ENCODE results near the gene S100A6. TPM values are rescaled to one million over a fixed set of nuclear protein-coding genes. Genes with fewer than 3 reads are reported as not detected.

Gene S100A6
- total RNA-seq, 4 donors from 2014 or later, result 595 to 840 (median 634) TPM

DNA sequence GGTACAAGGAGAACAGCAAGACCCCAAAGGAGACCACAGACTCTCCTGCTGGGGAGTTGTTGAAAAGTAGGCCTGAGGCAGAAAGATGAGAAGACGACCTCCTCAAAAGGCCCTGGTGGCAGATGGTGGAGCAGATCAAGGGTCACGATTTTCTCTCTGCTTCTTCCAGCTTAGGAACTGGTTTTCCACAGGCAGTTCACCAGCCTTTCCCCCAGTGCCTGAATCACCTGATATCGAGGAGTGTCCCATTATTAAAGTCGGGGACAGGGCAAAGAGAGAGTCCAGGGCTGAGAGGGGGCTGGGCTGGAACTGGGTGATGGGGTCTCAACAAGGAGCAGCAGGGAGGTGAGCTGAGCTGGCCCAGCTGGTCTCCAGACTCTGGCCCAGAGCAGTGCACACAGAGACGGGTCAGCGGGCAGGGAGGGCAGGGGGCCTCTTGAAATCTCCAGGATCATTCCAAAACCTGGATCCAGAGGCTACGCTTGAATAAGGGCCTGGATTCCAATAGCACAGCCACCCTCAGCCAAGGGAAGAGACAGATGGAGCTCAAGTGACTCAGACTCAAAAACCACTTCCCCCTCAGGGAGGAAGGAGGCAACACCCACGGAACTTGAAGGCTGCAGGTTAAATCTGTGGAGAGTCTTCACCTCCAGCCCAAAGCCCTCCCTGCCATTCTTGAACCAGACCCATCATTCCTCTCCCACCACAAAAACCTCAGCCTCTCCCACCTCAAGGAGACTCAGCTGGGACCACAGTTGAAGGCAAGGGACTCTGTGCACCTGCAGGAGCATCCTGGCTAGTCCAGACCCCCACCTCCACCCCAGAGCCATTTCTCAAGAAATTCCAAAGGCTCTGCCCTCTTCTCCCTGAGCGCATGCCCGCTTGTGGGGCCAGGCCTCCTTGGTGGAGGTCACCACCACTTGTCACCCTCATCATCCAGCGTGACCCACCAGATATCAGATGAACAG, 4.9 kb upstream of the S100A6 start, which contains the start of gene S100A5:
Gene S100A5, minus strand, starts transcription at position 541 of the 968 bp plus-strand sequence. CDS start 743 bp downstream, outside the sequence.
- H3K27me3 ChIP-seq, result no peaks in the 10 kb centered on the region
- no peak within 1 kb of the TSS for H3K4me3 ChIP-seq
- H3K36me3 ChIP-seq, result no peaks in the 10 kb centered on the region
- peak within 1 kb of the TSS in 3 of 4 donors; percentile 48 to 90 (median 82) for H3K27ac ChIP-seq
- H3K4me1 ChIP-seq, result peaks cover 5 to 55% (median 34%) of the 10 kb centered on the region in 3 donors
- WGBS, 2 donors (ENCODE audit: low coverage in 1 of 2), result 80 to 88% methylated on average over 1 to 4 of the region's 11 CpGs
- TF ChIP-seq POLR2A (IDR thresholded peaks at IDR 0.05) (no peak), EP300 (IDR thresholded peaks at IDR 0.05) (no peak)
- TF ChIP-seq, protein P1, sequence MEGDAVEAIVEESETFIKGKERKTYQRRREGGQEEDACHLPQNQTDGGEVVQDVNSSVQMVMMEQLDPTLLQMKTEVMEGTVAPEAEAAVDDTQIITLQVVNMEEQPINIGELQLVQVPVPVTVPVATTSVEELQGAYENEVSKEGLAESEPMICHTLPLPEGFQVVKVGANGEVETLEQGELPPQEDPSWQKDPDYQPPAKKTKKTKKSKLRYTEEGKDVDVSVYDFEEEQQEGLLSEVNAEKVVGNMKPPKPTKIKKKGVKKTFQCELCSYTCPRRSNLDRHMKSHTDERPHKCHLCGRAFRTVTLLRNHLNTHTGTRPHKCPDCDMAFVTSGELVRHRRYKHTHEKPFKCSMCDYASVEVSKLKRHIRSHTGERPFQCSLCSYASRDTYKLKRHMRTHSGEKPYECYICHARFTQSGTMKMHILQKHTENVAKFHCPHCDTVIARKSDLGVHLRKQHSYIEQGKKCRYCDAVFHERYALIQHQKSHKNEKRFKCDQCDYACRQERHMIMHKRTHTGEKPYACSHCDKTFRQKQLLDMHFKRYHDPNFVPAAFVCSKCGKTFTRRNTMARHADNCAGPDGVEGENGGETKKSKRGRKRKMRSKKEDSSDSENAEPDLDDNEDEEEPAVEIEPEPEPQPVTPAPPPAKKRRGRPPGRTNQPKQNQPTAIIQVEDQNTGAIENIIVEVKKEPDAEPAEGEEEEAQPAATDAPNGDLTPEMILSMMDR (IDR thresholded peaks at IDR 0.05), result no peak
- H3K9me3 ChIP-seq, result no peaks in the 10 kb centered on the region
- no peak for ATAC-seq

DNA sequence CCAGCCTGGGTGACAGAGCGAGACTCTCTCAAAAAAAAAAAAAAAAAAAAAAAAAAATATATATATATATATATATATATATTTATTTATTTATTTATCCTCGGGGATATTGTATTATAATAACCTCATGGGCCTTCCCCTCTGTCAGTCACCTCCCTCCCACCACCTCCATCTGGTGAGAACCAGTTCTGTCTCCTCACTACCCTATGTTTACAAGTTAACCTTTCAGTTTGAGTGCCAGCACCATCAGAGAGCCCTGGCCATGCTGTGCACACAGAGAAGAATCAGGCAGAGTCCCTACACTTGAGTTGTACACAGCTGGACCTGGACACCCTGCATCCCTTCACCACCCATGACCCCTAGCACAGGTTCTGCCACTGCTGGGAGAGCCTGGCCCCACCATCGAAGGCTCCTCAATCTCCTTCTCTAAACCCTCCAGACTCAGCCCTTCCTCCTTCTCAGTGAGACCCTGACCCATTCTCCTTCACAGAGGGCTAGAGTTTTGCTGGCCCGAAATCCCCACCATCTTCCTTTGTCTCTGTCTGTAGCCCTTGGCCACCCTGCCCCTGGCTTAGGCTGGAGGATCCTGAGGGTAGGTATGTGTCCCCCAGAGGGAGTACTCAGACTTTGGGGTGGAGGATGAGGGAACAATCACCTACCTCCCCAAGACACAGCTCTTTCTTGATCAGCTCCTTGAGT, 3.8 kb upstream of the S100A6 start:
- peaks cover 0 to 3% of the 10 kb centered on the region in 2 donors for H3K36me3 ChIP-seq
- H3K27me3 ChIP-seq, result no peaks in the 10 kb centered on the region
- peaks cover 5 to 50% (median 23%) of the 10 kb centered on the region in 3 donors for H3K4me1 ChIP-seq
- TF ChIP-seq, protein P1 (IDR thresholded peaks at IDR 0.05), result no peak
- TF ChIP-seq EP300 (IDR thresholded peaks at IDR 0.05), result no peak
- no peak for TF ChIP-seq POLR2A (IDR thresholded peaks at IDR 0.05)
- TF ChIP-seq POLR2AphosphoS5 (IDR thresholded peaks at IDR 0.05), result no peak
- H3K27ac ChIP-seq, result peak overlapping the region in 1 of 4 donors; percentile 9
- ATAC-seq, result no peak
- WGBS, 2 donors (ENCODE audit: low coverage in 1 of 2), result 33 to 65% methylated on average over 1 to 2 of the region's 4 CpGs
- H3K9me3 ChIP-seq, result no peaks in the 10 kb centered on the region
- no peak overlapping the region for H3K4me3 ChIP-seq

DNA sequence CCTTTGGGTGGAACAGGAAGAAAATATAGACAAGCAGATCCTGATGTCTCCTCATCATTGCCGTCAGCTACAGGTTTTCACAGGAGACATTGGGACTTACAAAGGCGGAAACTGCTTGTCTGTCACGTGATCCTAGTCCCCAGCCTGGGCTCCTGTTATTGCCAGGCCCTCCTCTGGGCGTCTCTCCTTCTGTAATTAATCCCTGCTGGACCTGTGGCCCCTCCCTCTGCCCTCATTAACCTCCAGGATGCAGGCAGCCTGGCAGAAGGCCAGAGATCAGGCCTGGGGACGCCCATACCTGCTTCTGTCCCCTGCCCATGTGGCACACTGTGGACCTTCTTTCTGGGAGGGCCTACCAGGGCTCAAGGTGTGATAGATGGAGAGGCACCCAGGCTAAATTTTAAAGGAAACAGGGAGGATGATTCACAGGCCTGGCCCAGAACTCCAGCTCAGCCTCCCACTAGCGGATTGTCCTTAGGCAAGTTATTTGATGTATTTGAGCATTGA, 2.6 kb upstream of the S100A6 start:
- TF ChIP-seq POLR2AphosphoS5 (IDR thresholded peaks at IDR 0.05), result no peak
- TF ChIP-seq EP300 (IDR thresholded peaks at IDR 0.05), result no peak
- TF ChIP-seq, protein P1 (IDR thresholded peaks at IDR 0.05), result no peak
- TF ChIP-seq POLR2A (IDR thresholded peaks at IDR 0.05), result no peak
- Histone ChIP-seq H3K27ac (no peak overlapping the region), H3K9me3 (no peaks in the 10 kb centered on the region), H3K27me3 (no peaks in the 10 kb centered on the region), H3K4me3 (no peak overlapping the region), H3K4me1 (peaks cover 0 to 50% (median 20%) of the 10 kb centered on the region in 3 donors), H3K36me3 (peaks cover 0 to 9% of the 10 kb centered on the region in 2 donors)
- ATAC-seq, result no peak
- 83 to 90% methylated on average over 5 of the region's 6 CpGs for WGBS, 2 donors (ENCODE audit: low coverage in 1 of 2)

DNA sequence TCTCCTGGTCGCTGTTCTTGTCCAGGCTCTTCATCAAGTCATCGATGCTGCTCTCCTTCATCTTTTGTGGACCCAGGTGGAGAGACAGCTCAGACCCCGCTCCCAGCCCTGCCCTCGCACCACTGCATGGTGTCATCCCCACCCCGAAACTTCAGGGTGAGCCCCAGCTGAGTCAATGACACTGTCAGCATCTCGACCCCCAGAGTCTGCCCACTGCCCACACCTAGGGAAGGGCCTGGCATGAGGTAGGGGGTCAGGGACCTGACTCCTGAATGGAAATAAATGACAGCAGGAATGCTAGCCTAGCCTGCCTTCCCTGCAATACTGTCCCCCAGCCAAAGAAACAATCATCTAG, 1.6 kb upstream of the S100A6 start:
- peak overlapping the region in 2 of 4 donors; percentile 98 to 99 for H3K27ac ChIP-seq
- no peaks in the 10 kb centered on the region for H3K9me3 ChIP-seq
- WGBS, 2 donors (ENCODE audit: low coverage in 1 of 2), result 92 to 100% methylated on average over 2 to 4 of the region's 6 CpGs
- H3K27me3 ChIP-seq, result no peaks in the 10 kb centered on the region
- peaks cover 0 to 9% of the 10 kb centered on the region in 2 donors for H3K36me3 ChIP-seq
- H3K4me1 ChIP-seq, result peaks cover 0 to 50% (median 21%) of the 10 kb centered on the region in 3 donors
- no peak for ATAC-seq
- TF ChIP-seq POLR2A (IDR thresholded peaks at IDR 0.05) (no peak), POLR2AphosphoS5 (IDR thresholded peaks at IDR 0.05) (no peak), EP300 (IDR thresholded peaks at IDR 0.05) (no peak)
- TF ChIP-seq, protein P1 (IDR thresholded peaks at IDR 0.05), result no peak
- H3K4me3 ChIP-seq, result no peak overlapping the region

Data from gastroesophageal sphincter (tissue), 4 donors.